HG02623 (cell line): ENCODE data around the gene MTHFSD.

Experiments
- ATAC-seq: cut with Tn5 transposase; IDR thresholded peaks from one replicate; pipeline ENCODE4 v1.9.1; 2021; ENCODE audit warnings: moderate library complexity; ENCODE audit not compliant: unreplicated experiment

The MTHFSD gene

DNA sequence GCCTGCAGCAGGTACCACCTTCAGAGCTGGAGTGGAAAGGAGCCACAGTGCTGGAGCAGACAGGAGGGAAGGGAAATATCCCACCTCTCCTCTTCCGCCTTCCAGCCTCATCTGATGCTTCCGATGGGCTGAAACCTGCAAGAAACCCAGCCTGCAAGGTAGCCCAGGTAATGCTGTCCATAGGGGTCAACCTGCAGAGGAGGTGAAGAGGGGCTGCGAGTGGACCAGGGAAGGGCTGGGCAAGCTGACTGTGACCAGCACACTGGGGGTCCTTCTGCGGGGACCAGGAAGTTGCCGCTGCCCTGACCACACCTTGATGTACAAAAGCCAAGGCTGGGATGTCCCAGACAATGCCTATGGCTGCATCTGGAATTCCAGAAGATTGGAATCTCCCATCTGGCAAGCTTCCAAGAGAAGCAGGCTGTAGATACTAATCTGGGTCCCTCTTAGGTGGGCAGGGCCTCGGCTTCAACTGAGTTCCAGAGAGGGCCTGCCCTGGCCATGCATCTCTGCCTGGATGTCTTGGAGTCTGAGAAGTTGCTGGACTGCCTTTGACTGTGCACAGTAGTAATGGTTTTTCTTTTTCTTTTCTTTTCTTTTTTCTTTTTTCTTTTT lies 29.1 kb upstream of the MTHFSD start:
- ATAC-seq, result no peak

- ATAC-seq, result no peak
Observed at GRCh38 chr16:86581458-86581857, 26.4 kb upstream of the MTHFSD start.

DNA sequence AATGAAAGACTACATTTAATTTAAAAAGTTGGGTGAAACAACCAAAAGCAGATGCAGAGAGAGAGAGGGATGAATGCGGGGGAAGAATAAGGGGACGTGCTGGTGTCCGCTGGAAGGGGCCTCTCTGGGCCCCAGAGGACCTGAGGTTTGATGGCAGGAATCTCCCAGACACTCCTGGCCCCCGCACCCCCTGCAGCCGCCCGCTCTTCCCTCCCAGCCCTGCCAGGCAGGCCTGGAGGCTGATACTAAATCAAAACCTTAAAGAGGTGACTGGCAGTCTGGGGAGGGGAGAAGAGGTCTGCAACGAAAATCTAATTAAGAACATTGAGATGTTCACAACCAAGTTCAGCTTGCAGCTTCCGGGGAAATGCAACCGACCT lies 25.7 kb upstream of the MTHFSD start:
- ATAC-seq, result no peak

DNA sequence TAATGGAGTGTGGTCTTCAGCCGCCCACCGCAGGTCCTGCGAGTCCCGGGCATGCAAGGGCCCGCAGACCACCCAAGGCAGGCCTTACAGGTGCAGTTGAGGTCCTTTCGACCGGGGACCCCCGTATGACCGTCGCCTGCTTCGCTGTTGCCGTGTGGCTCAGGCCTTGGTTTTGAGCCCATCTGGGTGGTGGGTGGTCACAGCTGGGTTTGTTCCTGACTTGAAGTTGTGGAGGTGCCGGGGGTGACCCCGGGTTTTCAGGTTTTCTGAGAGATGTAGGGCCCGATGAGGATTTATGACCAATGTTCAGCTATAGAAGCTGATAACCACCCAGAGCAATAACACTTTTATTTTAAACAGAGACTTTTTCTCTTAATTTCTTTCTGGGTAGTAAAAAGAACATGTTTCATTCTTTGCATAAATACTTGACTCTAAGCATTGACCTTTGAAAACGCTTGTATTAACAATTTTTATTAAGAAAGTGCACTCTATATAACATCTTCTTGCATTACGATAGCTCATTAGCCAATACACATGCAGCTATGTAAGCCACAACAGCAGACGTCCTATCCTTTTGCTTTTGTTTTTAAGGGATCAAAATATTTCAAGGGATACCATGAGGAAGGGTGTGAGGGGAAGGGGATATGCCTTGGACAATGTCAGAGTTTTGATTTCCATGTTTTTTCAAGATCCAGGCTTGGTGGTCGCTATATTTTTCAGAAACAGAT lies 25.2 kb upstream of the MTHFSD start:
- no peak for ATAC-seq

GRCh38 chr16:86579268-86580062 lies 24.4 kb upstream of the MTHFSD start:
- ATAC-seq, result no peak

DNA sequence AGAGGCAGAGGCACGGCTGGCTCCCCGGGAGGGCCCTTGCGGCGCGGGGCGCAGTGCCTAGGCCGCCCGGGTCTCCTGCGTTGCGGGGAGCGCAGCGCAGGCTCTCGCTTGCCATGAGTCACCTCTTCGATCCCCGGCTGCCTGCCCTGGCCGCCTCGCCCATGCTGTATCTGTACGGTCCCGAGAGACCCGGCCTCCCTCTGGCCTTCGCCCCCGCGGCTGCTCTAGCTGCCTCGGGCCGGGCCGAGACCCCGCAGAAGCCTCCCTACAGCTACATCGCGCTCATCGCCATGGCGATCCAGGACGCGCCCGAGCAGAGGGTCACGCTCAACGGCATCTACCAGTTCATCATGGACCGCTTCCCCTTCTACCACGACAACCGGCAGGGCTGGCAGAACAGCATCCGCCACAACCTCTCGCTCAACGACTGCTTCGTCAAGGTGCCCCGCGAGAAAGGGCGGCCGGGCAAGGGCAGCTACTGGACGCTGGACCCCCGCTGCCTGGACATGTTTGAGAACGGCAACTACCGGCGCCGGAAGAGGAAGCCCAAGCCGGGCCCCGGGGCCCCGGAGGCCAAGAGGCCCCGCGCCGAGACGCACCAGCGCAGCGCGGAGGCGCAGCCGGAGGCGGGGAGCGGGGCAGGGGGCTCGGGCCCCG lies 23.7 kb upstream of the MTHFSD start:
- no peak for ATAC-seq

DNA sequence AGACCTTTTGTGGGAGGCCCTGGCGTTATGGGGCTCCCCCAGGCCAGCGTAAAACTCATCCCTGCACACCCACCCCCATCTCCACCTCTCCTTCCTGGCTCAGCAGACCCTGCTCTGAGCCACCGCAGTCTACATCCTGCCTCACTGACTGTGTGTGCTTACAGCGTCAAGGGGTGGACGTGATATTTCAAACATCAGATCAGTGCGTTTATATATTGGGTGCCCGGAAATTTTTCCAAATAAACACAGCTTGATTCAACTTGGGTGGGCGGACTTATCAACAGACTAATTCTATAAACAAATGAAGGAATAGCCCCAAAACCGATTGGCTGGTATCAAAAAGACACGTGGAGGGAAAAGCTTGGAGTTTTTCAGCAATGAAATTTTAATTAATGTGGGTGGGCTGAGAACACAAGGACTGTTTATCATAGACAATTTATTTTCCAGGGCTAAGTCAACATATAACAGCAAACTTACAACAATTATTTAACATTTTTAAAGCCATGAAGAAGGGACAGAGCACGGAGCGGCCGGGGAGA lies 23.1 kb upstream of the MTHFSD start, which contains the start of gene FOXL1:
FOXL1 (plus strand) TSS at position 489 of the 539 bp plus-strand sequence. CDS start 175 bp downstream, outside the sequence.
- ATAC-seq, result no peak

- ATAC-seq, result no peak
Observed at GRCh38 chr16:86577314-86577971, 22.4 kb upstream of the MTHFSD start.

- ATAC-seq, result no peak
Observed at GRCh38 chr16:86576591-86577313, 21.7 kb upstream of the MTHFSD start.

- no peak for ATAC-seq
Observed at GRCh38 chr16:86575754-86576557, 20.9 kb upstream of the MTHFSD start.

DNA sequence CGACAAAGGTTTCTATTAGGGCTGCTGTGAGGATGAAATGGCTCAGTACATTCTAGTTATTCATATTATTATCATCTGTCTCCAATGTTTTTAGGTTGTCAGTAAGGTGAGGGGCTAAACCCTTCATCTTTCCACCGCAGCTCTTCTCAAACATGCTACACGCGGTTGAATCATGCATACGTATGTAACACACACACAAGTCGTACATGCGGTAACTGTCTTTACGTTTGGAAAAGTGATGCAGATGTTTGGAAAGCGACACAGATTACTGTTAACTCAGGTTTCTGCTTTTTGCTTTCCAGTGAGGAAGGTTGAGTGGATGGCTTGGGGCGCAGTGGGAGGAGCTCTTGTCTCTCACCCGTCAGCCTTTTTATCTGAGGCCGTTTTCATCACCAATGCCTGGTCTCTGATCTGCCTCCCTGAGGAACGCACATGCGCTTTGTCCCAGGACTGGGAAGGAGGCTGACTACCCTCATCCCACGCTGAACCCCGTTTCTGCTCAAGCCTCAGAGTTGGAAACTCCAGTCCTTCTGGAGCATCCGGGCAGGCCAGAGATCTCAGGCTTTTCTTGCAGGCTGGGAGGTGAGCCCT lies 20.2 kb upstream of the MTHFSD start:
- no peak for ATAC-seq

GRCh38 chr16:86574646-86575045 lies 19.6 kb upstream of the MTHFSD start:
- ATAC-seq, result no peak

DNA sequence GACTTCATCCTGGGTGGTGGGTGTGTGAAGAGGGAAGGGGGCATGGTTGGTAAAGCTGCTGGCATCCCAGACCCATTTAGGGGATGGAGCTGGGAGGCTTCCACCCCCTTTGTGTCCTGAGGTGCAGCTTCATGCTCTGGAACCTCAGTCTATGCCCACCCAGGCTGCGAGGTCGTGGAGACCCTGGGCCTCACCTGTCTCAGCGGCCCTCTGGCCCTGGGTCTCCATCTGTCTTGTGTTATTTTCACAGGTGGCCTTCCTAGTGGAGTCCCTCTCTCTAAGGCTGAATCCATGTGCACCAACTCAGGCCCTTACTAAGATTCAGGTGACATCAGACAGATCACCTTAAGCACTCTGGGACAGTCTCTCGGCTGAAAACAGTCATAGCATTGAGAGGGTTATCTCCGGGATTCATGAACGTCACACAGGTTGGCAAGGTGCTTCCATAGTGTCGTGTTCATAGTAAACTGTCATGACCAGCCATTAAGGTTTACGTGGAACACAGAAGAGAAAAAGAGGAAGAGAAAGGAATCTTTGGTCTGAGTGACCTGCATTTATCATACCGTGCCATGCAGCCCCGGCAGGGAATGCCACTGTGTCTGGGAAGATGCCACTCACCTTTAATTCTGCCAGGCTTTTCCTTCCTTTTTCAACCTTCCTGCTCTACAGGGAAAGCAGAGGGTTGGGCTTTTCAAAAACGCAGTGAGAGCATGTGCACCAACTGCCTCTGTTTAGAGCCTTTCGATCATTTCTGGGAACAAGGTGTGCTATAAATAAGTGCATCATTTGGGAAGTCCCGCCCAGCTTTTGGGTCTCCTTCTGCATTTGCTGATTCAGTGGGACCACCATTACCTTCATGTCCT lies 18.8 kb upstream of the MTHFSD start:
- ATAC-seq, result no peak

DNA sequence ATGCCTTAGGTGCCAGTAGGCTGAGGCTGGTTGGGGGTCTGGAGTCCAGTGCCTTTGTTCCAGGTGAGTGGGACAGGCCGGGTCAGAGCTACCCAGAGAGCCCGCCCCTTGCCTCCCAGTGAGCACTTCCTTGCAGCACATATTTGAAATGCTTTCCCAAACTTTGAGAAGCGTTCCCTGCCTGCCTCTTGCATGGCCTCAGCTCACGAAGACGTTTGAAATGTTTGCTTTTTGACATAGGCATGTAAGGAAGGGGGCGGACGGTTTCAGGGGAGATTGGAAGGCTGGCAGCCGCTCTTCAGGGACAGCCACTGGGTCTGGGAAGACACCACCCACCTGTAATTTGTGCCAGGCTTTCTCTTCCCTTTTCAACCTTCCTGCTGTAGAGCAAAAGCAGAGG lies 18.2 kb upstream of the MTHFSD start:
- ATAC-seq, result no peak

GRCh38 chr16:86572606-86573005 lies 17.6 kb upstream of the MTHFSD start:
- ATAC-seq, result no peak

DNA sequence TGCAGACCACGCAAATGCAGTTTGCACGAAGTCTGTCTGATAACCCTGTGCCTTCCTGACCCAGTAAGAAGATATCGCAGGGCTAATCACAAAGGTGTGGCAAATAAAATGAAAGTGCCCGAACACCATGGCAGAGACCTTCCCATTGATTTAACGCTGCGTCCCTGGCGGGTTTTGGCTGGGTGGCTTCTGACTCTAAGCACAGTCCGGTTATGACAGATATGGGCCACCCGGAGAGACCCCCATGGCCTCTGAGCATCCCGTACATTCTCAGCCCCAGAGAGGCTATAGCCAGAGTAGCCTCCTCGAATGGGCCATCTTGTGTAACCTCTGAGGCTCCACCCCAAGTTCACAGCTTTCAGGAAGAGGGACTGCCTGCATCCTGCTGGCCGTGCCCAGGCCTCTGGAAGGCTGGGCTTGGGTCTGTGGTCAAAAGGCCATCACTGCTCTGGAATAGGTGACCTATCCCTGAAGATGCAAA lies 17.0 kb upstream of the MTHFSD start:
- ATAC-seq, result no peak

DNA sequence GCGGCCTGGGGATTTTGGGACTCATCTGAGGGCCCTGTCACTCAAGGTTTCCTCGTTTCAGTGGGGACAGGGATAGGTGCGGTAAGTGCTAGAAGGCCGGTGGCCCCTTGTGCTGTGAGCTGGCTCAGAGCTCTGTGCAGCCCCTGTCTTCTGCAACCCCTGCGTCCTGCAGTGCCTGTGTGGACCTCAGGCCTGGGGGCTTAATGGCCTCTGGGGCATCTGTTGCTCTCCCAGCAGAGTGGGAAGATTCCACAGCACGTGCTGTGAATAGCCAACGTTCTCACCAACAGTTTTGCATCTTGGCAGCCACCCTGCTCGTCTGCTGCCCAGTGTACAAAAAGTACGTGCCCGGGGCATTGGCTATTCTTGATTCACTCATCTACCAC lies 16.5 kb upstream of the MTHFSD start:
- no peak for ATAC-seq
